Heart right ventricle (tissue), 16 donors: ENCODE measurements around the gene IGF2BP1. TPM values are rescaled to one million over a fixed set of nuclear protein-coding genes. Genes with fewer than 3 reads are reported as not detected.

Source experiments
- ATAC-seq, 8 donors: fragments of 200-7000 bp; cut with Tn5 transposase; one replicate each; pipeline ENCODE4 v1.9.1; 2020; ENCODE audit warnings: mild to moderate bottlenecking in 8 of 8, moderate library complexity in 8 of 8, moderate number of reproducible peaks in 1 of 8
- DNase-seq, 2 donors: peaks; one replicate each; pipeline ENCODE4 v3.0.0-alpha.2; 2020
- H3K27ac ChIP-seq, 10 donors: fragments of 200-600 bp; sonication (generic) in 2 of 10; one replicate each; pipeline versions ENCODE4 v1.5.0 to v1.8.0; 2020 to 2022; ENCODE audit warnings: mild to moderate bottlenecking in 3 of 10
- H3K27me3 ChIP-seq, 7 donors: fragments of 200-600 bp; one replicate each; pipeline ENCODE4 v1.8.0; 2021 to 2022; ENCODE audit warnings: mild to moderate bottlenecking in 2 of 7
- H3K36me3 ChIP-seq, 9 donors: fragments of 200-600 bp; sonication (generic) in 1 of 9; one replicate each; pipeline versions ENCODE4 v1.5.0 to v1.8.0; 2020 to 2022; ENCODE audit warnings: mild to moderate bottlenecking in 2 of 9
- H3K4me1 ChIP-seq, 9 donors: fragments of 200-600 bp; sonication (generic) in 1 of 9; one replicate each; pipeline versions ENCODE4 v1.5.0 to v1.8.0; 2020 to 2022; ENCODE audit warnings: mild to moderate bottlenecking in 4 of 9
- H3K4me3 ChIP-seq, 10 donors: fragments of 200-600 bp; sonication (generic) in 2 of 10; one replicate each; pipeline versions ENCODE4 v1.5.0 to v1.8.0; 2020 to 2022; ENCODE audit warnings: mild to moderate bottlenecking in 7 of 10, moderate library complexity in 2 of 10
- H3K9me3 ChIP-seq, 11 donors: fragments of 200-600 bp in 10 of 11; sonication (generic) in 2 of 11; one replicate each; pipeline versions ENCODE4 v1.5.0 to v1.8.0; 2013 to 2022; ENCODE audit warnings: mild to moderate bottlenecking in 2 of 11, control low read depth in 1 of 11, moderate library complexity in 1 of 11
- WGBS, 2 donors: extraction: QIAGEN DNeasy Blood & Tissue Kit; methylation state at CpG; one replicate each; pipeline ENCODE4 v1.1.7; 2013; ENCODE audit warnings: inconsistent platforms in 1 of 2; 5-methylcytosine and 5-hydroxymethylcytosine counted together
- intact Hi-C, 10 donors: fragments of 100-400 bp; cut with DNase I; formaldehyde crosslinking; loops; one replicate each; pipeline versions ENCODE4 v1.11.1 to v1.14.2; 2022
- polyA plus RNA-seq, 2 donors: library from polyadenylated mRNA; stranded (reverse); fragments of 200-250 nt; gene quantifications; one replicate each; pipeline ENCODE4 v1.2.3, GENCODE V29; 2013
- total RNA-seq, 10 donors: library from RNA; stranded (reverse); fragmentation: NEBNext Ultra II Directional in 3 of 10; extraction: Animal tissue kit (Norgen Biotek cat#: 25700) in 3 of 10; gene quantifications; one replicate each; pipeline versions ENCODE4 v1.2.1 to v1.2.4, GENCODE V29; 2021 to 2023
- TF ChIP-seq, protein P1 (sequence below), 9 donors: fragments of 200-600 bp; sonication (generic) in 2 of 9; IDR thresholded peaks; one replicate each; pipeline versions ENCODE4 v1.5.0 to v1.8.0; 2021 to 2022; ENCODE audit warnings: antibody characterized with exemption in 9 of 9, mild to moderate bottlenecking in 5 of 9, moderate library complexity in 1 of 9
- donor health status: Arrhythmogenic right ventricular cardiomyopathy.
- donor health status: ischemic (EF 13 %, LVEDD 7.1; RV severe dilation, severe dysfunction).
- donor health status: healthy with polysubstance abuse.
- donor health status: DM: no; HTN: yes; CAD: no.
- donor health status: DM: no; HTN: no; CAD: no.
- donor health status: ischemic (EF 25% LVEDD 6.9; RV normal size, moderate dysfunction).
- donor health status: ischemic (EF 25% LVEDD 5.7; RV mildly dilated, moderate dysfunction).
- donor health status: healthy.
- donor health status: DM: yes; HTN: yes; CAD: no.
- donor health status: Ischemic cardiomyopathy.
- donor health status: ischemic (EF 35%, LVEDD 5.7; RV mildly dilated, moderate dysfunction).
- donor health status: nonischemic (EF 11% LVEDD 7.7; RV severe dilation, severe dysfunction).
- donor health status: DM: yes; HTN: yes; CAD: no.
- donor health status: PGD.
- donor health status: ischemic (EF 29% LVEDD 5.4; RV normal size, mild dysfunction).
- donor health status: nonischemic (EF 23%, LVEDD 6.1; RV moderate dilation, normal function).

Gene IGF2BP1
- total and polyA plus RNA-seq, 12 donors: 0.01 TPM; not detected in 11

DNA sequence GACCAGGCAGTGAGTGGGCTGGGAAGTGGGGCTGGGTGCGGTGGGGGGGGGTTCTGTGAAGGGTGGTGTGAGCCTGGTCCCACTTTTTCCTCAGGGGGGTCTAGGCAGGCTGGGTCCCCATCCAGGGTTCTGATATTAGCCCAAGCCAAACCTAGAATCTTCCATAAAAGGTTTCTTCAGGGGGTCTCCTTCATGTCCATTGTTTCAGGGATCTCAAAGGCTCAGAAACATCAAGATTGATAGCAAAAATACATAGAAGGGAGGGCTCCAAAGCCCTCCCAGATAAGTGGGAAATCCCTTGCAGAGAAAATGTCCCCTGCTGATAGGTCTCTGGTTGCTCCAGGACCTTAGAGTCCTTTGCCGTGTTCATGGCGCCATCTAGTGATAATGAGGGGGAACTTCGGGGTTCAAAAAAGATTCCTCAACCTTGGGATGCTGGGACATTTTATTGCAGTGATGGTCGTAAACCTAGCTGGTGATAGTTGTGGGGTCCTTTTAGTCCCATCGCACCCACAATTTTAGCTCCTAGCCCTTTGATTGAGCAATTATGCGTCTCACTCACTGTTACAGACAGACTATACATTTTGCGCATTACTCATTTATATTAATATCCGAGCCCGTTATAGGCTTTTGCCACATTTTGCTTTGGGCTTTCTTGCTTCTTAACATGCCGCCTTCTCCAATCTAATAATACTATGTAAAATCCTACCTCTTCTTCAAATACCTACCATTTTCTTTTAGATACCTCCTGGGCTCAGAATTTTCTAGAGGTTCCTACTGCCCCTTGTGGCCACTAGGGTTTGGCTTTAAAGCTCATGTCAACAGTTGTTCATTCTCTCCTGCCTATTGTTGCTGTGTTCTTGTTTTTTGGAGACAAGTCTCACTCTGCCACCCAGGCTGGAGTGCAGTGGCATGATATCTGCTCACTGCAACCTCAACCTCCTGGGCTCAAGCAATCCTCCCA lies 35.1 kb downstream of the IGF2BP1 start:
- Histone ChIP-seq H3K4me1 (peaks cover 0 to 10% (median 0%) of the 10 kb centered on the region in 9 donors), H3K9me3 (no peaks in the 10 kb centered on the region), H3K27me3 (peaks cover 0 to 44% (median 29%) of the 10 kb centered on the region in 7 donors), H3K4me3 (no peak overlapping the region), H3K27ac (no peak overlapping the region), H3K36me3 (no peaks in the 10 kb centered on the region)
- intact Hi-C loops: loop anchor here (5.0 to 10.0 kb wide), 10 partner anchors 77 to 360 kb away; partner anchors contain the start of genes TTLL6 (in 2 of the 10) and ATP5MC1 (in 1 of the 10)
- 36 to 40% methylated on average over 11 of the region's 11 CpGs for WGBS, 2 donors
- ATAC-seq (peak in 7 of 8 donors; percentile 53 to 74 (median 67)), DNase-seq (peak in 1 of 2 donors; percentile 33)
- TF ChIP-seq, protein P1, sequence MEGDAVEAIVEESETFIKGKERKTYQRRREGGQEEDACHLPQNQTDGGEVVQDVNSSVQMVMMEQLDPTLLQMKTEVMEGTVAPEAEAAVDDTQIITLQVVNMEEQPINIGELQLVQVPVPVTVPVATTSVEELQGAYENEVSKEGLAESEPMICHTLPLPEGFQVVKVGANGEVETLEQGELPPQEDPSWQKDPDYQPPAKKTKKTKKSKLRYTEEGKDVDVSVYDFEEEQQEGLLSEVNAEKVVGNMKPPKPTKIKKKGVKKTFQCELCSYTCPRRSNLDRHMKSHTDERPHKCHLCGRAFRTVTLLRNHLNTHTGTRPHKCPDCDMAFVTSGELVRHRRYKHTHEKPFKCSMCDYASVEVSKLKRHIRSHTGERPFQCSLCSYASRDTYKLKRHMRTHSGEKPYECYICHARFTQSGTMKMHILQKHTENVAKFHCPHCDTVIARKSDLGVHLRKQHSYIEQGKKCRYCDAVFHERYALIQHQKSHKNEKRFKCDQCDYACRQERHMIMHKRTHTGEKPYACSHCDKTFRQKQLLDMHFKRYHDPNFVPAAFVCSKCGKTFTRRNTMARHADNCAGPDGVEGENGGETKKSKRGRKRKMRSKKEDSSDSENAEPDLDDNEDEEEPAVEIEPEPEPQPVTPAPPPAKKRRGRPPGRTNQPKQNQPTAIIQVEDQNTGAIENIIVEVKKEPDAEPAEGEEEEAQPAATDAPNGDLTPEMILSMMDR (IDR thresholded peaks at IDR 0.05): peak; percentile 58 to 82 (median 74)

DNA sequence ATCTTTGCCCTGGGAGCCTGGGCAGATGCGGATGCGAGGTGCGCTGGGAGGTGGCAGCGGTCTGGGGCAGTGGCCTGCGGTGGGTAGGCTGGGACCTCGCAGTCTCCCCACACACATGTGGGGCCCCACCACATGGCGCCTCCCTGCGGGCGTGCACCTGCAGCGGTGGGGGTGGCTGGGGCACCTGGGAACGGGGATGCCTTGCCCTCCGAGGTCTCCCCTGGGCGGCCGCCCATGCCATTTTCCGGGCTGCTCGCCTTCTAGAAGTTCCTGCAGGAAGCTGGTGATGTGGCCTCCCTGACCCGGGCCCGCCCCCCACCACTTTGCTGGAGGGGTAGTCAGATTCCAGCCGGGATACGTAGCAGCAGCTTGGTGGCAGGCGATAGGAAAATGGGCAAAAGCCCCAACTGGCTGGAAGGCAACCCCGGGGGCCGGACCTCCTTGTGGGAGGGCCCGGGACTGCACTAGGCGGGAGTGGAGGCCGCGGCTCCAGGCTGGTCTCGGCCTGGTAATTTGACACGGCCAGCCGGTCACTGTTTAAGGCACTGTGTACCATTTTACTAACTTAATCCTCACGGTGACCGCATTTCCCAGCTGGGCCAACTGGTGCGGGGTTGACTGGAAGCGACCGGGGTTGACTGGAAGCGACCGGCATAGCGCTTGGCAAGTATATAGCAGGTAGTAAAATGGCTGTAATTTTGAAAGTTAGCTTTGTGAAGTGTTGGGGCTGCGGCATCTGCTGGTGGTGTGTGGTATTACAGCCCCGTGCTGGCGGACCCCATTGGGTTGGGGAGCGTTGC lies 38.5 kb downstream of the IGF2BP1 start:
- Histone ChIP-seq H3K9me3 (no peaks in the 10 kb centered on the region), H3K27me3 (peaks cover 0 to 63% (median 31%) of the 10 kb centered on the region in 7 donors), H3K4me1 (peaks cover 0 to 4% (median 0%) of the 10 kb centered on the region in 9 donors), H3K4me3 (peak overlapping the region in 6 of 10 donors; percentile 12 to 47 (median 25)), H3K36me3 (no peaks in the 10 kb centered on the region), H3K27ac (no peak overlapping the region)
- DNase-seq: peak; percentile 13 to 50
- 60% methylated on average over 41 to 42 of the region's 42 CpGs for WGBS, 2 donors
- TF ChIP-seq, protein P1 (IDR thresholded peaks at IDR 0.05): peak; percentile 59 to 79 (median 69)
- ATAC-seq: peak in 7 of 8 donors; percentile 33 to 67 (median 49)
- intact Hi-C loops: loop anchor here in 8 of 10 donors (5.0 to 10.0 kb wide), 7 partner anchors 81 to 361 kb away; partner anchors contain the start of genes ATP5MC1 (in 1 of the 8) and TTLL6 (in 1 of the 8)

DNA sequence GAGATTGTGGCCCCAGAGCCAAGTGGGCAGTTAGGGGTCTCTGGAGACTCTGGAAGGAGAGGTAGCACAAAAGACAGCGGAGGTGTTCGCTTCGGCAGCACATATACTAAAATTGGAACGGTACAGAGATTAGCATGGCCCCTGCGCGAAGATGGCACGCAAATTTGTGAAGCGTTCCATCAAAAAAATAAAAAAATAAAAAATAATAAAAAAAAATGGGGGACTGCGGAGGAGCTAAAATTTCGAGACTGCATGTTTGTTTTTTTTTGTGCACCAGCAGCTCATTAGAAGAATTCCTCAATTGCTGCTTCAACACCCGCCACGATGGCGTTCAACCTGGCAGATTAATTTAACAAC lies 39.1 kb downstream of the IGF2BP1 start:
- TF ChIP-seq, protein P1 (IDR thresholded peaks at IDR 0.05): peak in 1 of 9 donors; percentile 2
- 93% methylated on average over 13 of the region's 13 CpGs for WGBS, 2 donors
- no peak for DNase-seq
- Histone ChIP-seq H3K27ac (no peak overlapping the region), H3K27me3 (peaks cover 0 to 66% (median 33%) of the 10 kb centered on the region in 7 donors), H3K4me3 (peak overlapping the region in 1 of 10 donors; percentile 20), H3K9me3 (no peaks in the 10 kb centered on the region), H3K36me3 (no peaks in the 10 kb centered on the region), H3K4me1 (peaks cover 0 to 4% (median 0%) of the 10 kb centered on the region in 9 donors)
- no peak for ATAC-seq
- intact Hi-C loops: loop anchor here in 8 of 10 donors (5.0 to 10.0 kb wide), 7 partner anchors 81 to 361 kb away; partner anchors contain the start of genes ATP5MC1 (in 1 of the 8) and TTLL6 (in 1 of the 8)
